Sigmoid colon (tissue), 7 donors: ENCODE measurements around the gene KCNJ3. TPM values are rescaled to one million over a fixed set of nuclear protein-coding genes. Genes with fewer than 3 reads are reported as not detected.

ENCODE experiments used
- DNase-seq: peaks from one replicate; pipeline ENCODE4 v3.0.0-alpha.2; 2019
- H3K27ac ChIP-seq, 4 donors: fragments of 200-600 bp; sonication (generic); one replicate each; pipeline ENCODE4 v1.5.1; 2016 to 2019; ENCODE audit warnings: mild to moderate bottlenecking in 1 of 4
- H3K27me3 ChIP-seq, 3 donors: fragments of 200-600 bp; sonication (generic); one replicate each; pipeline ENCODE4 v1.5.1; 2019; ENCODE audit warnings: mild to moderate bottlenecking in 1 of 3
- H3K36me3 ChIP-seq, 4 donors: fragments of 200-600 bp; sonication (generic); one replicate each; pipeline ENCODE4 v1.5.1; 2016 to 2019
- H3K4me1 ChIP-seq, 4 donors: fragments of 200-600 bp; sonication (generic); one replicate each; pipeline ENCODE4 v1.5.1; 2017 to 2019
- H3K4me3 ChIP-seq, 4 donors: fragments of 200-600 bp; sonication (generic); one replicate each; pipeline ENCODE4 v1.5.1; 2017 to 2019; ENCODE audit warnings: mild to moderate bottlenecking in 2 of 4, moderate library complexity in 1 of 4
- H3K9me3 ChIP-seq, 4 donors: fragments of 200-600 bp in 3 of 4; sonication (generic) in 3 of 4; one replicate each; pipeline versions ENCODE4 v1.5.1 to v1.6.1; 2013 to 2019
- EP300 ChIP-seq, 4 donors: sonication (generic); formaldehyde crosslinking; IDR thresholded peaks; one replicate each; pipeline ENCODE4 v1.6.1; 2017; ENCODE audit warnings: antibody characterized with exemption in 4 of 4
- POLR2A ChIP-seq, 2 donors: fragments of 450-650 bp; IDR thresholded peaks; one replicate each; pipeline ENCODE4 v1.6.1; 2016; ENCODE audit warnings: antibody characterized with exemption in 2 of 2, mild to moderate bottlenecking in 2 of 2, moderate library complexity in 2 of 2
- POLR2AphosphoS5 ChIP-seq, 4 donors: sonication (generic); formaldehyde crosslinking; IDR thresholded peaks; one replicate each; pipeline ENCODE4 v1.6.1; 2017; ENCODE audit warnings: antibody characterized with exemption in 4 of 4
- WGBS, 2 donors: extraction: QIAGEN DNeasy Blood & Tissue Kit; methylation state at CpG; one replicate each; pipeline ENCODE4 v1.1.7; 2013; 5-methylcytosine and 5-hydroxymethylcytosine counted together
- intact Hi-C: fragments of 100-400 bp; cut with DNase I; formaldehyde crosslinking; loops from one replicate; pipeline ENCODE4 v1.15.1; 2023
- polyA plus RNA-seq, 3 donors: library from polyadenylated mRNA; stranded (reverse); fragments of 200-250 nt; gene quantifications; one replicate each; pipeline ENCODE4 v1.2.3, GENCODE V29; 2013
- total RNA-seq, 4 donors: library from RNA; depleted of rRNA; stranded (reverse); fragments of >200 nt; gene quantifications; one replicate each; pipeline ENCODE4 v1.1.0, GENCODE V29; 2016
- TF ChIP-seq, protein P1 (sequence below), 4 experiments: fragments of 450-650 bp in 3 of 4; fragments of 200-600 bp in 1 of 4; IDR thresholded peaks; one replicate each; pipeline ENCODE4 v1.5.1; 2016 to 2019; ENCODE audit warnings: antibody characterized with exemption in 4 of 4, mild to moderate bottlenecking in 3 of 4, moderate library complexity in 2 of 4
- donor health status: healthy with polysubstance abuse.
- donor health status: Bipolar disorder and iron deficiency.
- donor health status: healthy.

KCNJ3 gene
- total and polyA plus RNA-seq, 7 donors: under 0.01 to 0.60 (median 0.16) TPM

DNA sequence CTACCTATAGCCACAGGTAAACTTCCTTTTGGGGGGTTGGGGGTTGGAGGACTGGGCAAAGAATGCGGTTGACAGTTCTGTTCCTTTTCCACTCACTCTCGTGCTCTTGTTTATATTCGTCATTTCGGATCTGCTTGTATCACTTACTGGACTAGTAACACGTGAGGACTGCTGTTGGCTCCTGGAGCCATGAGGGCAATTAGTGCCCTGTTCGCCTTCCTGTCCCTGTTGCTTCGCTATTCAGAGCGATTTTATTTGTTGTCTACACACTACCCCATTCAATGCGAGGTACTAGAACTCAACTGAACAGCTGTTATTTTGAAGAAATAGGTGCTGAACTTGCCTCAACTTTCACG is 1.1 kb downstream of the KCNJ3 start:
- no peak overlapping the region for H3K27ac ChIP-seq

DNA sequence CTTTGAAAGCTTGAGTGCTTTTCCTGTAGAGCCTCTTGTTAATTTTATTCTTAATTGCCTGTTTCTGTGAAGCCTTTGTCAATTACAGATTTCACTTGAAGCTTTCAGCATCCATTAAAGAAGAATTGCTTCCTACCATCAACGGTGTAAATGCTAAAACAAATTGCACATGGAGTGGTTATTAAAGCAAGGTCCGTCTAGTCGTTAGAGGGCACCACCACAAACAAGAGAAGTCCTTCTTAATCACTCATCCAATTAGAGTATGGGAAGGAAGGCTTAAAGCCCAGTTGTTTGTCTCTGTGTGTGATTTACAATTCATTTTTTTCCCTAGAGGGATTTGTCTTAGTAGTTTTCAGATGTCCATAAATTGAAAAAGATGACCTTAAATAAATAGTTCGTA is 1.6 kb downstream of the KCNJ3 start:
- H3K36me3 ChIP-seq: no peaks in the 10 kb centered on the region
- TF ChIP-seq EP300 (IDR thresholded peaks at IDR 0.05): no peak
- TF ChIP-seq, protein P1, sequence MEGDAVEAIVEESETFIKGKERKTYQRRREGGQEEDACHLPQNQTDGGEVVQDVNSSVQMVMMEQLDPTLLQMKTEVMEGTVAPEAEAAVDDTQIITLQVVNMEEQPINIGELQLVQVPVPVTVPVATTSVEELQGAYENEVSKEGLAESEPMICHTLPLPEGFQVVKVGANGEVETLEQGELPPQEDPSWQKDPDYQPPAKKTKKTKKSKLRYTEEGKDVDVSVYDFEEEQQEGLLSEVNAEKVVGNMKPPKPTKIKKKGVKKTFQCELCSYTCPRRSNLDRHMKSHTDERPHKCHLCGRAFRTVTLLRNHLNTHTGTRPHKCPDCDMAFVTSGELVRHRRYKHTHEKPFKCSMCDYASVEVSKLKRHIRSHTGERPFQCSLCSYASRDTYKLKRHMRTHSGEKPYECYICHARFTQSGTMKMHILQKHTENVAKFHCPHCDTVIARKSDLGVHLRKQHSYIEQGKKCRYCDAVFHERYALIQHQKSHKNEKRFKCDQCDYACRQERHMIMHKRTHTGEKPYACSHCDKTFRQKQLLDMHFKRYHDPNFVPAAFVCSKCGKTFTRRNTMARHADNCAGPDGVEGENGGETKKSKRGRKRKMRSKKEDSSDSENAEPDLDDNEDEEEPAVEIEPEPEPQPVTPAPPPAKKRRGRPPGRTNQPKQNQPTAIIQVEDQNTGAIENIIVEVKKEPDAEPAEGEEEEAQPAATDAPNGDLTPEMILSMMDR (IDR thresholded peaks at IDR 0.05): no peak
- TF ChIP-seq POLR2AphosphoS5 (IDR thresholded peaks at IDR 0.05): no peak
- TF ChIP-seq POLR2A (IDR thresholded peaks at IDR 0.05): no peak
- no peaks in the 10 kb centered on the region for H3K9me3 ChIP-seq
- intact Hi-C loops: no loop called here
- H3K4me1 ChIP-seq: peaks cover 0 to 25% (median 19%) of the 10 kb centered on the region in 4 donors
- WGBS, 2 donors: 59 to 72% methylated on average over 4 of the region's 4 CpGs
- no peak overlapping the region for H3K27ac ChIP-seq
- H3K4me3 ChIP-seq: no peak overlapping the region
- H3K27me3 ChIP-seq: peaks cover 15 to 35% (median 27%) of the 10 kb centered on the region in 3 donors
- no peak for DNase-seq

More for the DNA sequence above, 1.1 kb downstream of the KCNJ3 start:
- intact Hi-C loops: no loop called here
- no peak overlapping the region for H3K4me3 ChIP-seq
- DNase-seq: no peak
- no peak for TF ChIP-seq POLR2A (IDR thresholded peaks at IDR 0.05)
- TF ChIP-seq EP300 (IDR thresholded peaks at IDR 0.05): no peak
- TF ChIP-seq, protein P1 (IDR thresholded peaks at IDR 0.05): no peak
- TF ChIP-seq POLR2AphosphoS5 (IDR thresholded peaks at IDR 0.05): no peak
- no peaks in the 10 kb centered on the region for H3K9me3 ChIP-seq
- peaks cover 0 to 25% (median 19%) of the 10 kb centered on the region in 4 donors for H3K4me1 ChIP-seq
- H3K36me3 ChIP-seq: no peaks in the 10 kb centered on the region
- 43 to 44% methylated on average over 10 of the region's 10 CpGs for WGBS, 2 donors
- H3K27me3 ChIP-seq: peaks cover 15 to 35% (median 27%) of the 10 kb centered on the region in 3 donors

DNA sequence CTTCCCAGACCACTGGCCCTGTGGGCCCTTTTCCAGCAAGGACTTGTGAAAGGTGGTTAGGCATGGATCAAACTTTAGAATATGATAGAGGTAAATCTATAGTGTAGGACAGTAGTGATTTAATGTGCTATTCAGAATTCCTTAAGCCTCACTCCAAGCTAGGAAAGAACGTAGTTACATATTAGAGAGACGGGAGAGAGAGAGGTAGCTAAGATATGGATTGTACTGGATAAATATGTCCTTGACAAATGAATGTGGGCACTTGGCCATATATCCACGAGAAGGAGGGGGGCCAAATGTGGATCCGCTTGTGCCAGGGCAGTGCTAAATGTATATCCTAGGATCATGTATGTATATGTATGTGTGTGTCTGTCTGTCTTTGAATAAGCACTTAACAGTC is 6.5 kb downstream of the KCNJ3 start:
- H3K27ac ChIP-seq: no peak overlapping the region
- intact Hi-C loops: no loop called here
- H3K36me3 ChIP-seq: no peaks in the 10 kb centered on the region
- TF ChIP-seq EP300 (IDR thresholded peaks at IDR 0.05): no peak
- TF ChIP-seq, protein P1 (IDR thresholded peaks at IDR 0.05): no peak
- no peak for TF ChIP-seq POLR2AphosphoS5 (IDR thresholded peaks at IDR 0.05)
- TF ChIP-seq POLR2A (IDR thresholded peaks at IDR 0.05): no peak
- no peaks in the 10 kb centered on the region for H3K27me3 ChIP-seq
- no peak for DNase-seq
- H3K4me1 ChIP-seq: no peaks in the 10 kb centered on the region
- WGBS, 2 donors: 88 to 95% methylated on average over 4 of the region's 4 CpGs
- no peaks in the 10 kb centered on the region for H3K9me3 ChIP-seq
- H3K4me3 ChIP-seq: no peak overlapping the region

DNA sequence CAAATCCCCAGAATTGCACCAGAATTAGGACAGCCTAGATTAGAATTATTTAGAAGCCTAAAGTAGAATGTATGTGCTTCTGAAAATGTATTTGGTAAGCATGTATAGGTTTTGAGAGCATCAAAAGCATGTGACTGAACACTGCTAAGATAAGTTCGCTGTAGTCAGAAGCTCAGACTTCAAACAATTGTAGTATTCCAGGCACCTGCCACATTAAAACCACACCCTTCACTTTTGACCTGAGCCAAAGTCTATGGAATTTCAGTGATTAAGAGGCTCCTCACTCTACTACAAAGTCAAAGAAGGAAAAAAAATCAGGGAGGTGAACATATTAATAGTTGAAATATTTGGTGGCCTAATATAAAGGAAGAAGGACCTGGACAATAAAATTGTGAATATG is 8.2 kb downstream of the KCNJ3 start:
- Histone ChIP-seq H3K4me1 (no peaks in the 10 kb centered on the region), H3K4me3 (no peak overlapping the region), H3K27me3 (no peaks in the 10 kb centered on the region), H3K36me3 (no peaks in the 10 kb centered on the region), H3K9me3 (no peaks in the 10 kb centered on the region), H3K27ac (no peak overlapping the region)
- 24 to 61% methylated on average over 1 of the region's 1 CpG for WGBS, 2 donors
- DNase-seq: no peak
- intact Hi-C loops: no loop called here
- TF ChIP-seq, protein P1 (IDR thresholded peaks at IDR 0.05): no peak
- TF ChIP-seq POLR2AphosphoS5 (IDR thresholded peaks at IDR 0.05): no peak
- TF ChIP-seq EP300 (IDR thresholded peaks at IDR 0.05): no peak
- no peak for TF ChIP-seq POLR2A (IDR thresholded peaks at IDR 0.05)

DNA sequence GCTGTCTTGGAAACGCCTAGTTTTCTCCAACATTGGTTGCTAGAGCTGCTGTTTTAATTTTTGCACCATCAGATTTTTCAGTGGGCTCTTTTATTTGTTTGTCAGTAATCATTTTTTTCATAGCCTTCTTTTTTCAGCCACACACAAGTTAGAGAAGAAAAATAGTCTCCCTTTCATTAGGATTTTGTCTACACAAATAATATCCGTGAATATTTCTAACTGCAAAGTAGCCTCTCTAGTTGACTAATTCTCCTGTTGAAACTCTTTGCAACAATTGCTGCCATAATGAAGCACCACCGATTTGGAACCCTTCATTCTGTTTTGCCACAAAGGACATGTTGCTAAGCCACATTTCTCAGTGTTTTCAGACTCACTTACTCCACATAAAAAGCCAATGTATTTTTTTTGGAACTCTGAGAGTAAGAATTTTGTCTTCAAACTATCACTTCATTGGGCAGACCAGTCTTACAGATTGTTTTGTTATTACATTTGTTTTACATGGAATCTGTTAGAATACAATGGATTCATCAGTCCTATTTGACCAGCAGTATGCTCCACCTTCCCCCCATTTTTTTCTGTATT is 9.6 kb downstream of the KCNJ3 start:
- 77 to 82% methylated on average over 3 of the region's 3 CpGs for WGBS, 2 donors
- TF ChIP-seq POLR2AphosphoS5 (IDR thresholded peaks at IDR 0.05): no peak
- no peak for TF ChIP-seq POLR2A (IDR thresholded peaks at IDR 0.05)
- no peak for TF ChIP-seq EP300 (IDR thresholded peaks at IDR 0.05)
- TF ChIP-seq, protein P1 (IDR thresholded peaks at IDR 0.05): no peak
- no peaks in the 10 kb centered on the region for H3K4me1 ChIP-seq

More for the DNA sequence above, 9.6 kb downstream of the KCNJ3 start:
- DNase-seq: no peak
- no peaks in the 10 kb centered on the region for H3K9me3 ChIP-seq
- intact Hi-C loops: no loop called here
- no peak overlapping the region for H3K27ac ChIP-seq
- H3K27me3 ChIP-seq: no peaks in the 10 kb centered on the region
- no peak overlapping the region for H3K4me3 ChIP-seq
- no peaks in the 10 kb centered on the region for H3K36me3 ChIP-seq
